Keratinocyte (primary cell): ENCODE data around the gene NCBP3.

Source experiments
- CTCF ChIP-seq, 3 experiments: IDR thresholded peaks in 1 of 3; conservative IDR thresholded peaks in 1 of 3; optimal IDR thresholded peaks in 1 of 3; 2 replicates in 2 of 3; 3 replicates in 1 of 3; pipeline versions ENCODE3 to v1.5.1; 2011; ENCODE audit warnings: low read length in 3 of 3, mild to moderate bottlenecking in 3 of 3, moderate library complexity in 2 of 3, control low read depth in 1 of 3, inconsistent platforms in 1 of 3; ENCODE audit not compliant: insufficient read depth in 2 of 3; ENCODE audit errors: extremely low read depth in 1 of 3
- EZH2 ChIP-seq: IDR thresholded peaks from one replicate; pipeline ENCODE4 v1.6.1; 2012; ENCODE audit warnings: inconsistent platforms, mild to moderate bottlenecking, low read length, moderate library complexity

- TF ChIP-seq CTCF (optimal IDR thresholded peaks at IDR 0.05 in 1 of 3, IDR thresholded peaks at IDR 0.05 in 1 of 3, conservative IDR thresholded peaks at IDR 0.05 in 1 of 3; ENCODE audit: extremely low read depth in 1 of 3, insufficient read depth in 2 of 3, low read length in 3 of 3): no peak
- TF ChIP-seq EZH2: no peak
Measured at GRCh38 chr17:3801347-3801746, 44.7 kb downstream of the NCBP3 start.
